ENCODE measurements around the gene FOXQ1.

GRCh38 chr6:1348675-1349074 lies 36.8 kb downstream of the FOXQ1 start:
- no peak for TF ChIP-seq POLR2A (IDR thresholded peaks at IDR 0.05; ENCODE audit: low read length)
- no peak for TF ChIP-seq GATA1 (IDR thresholded peaks at IDR 0.05; ENCODE audit: low read depth, low read length)

All from erythroblast (primary cell).